Endodermal cell (in vitro differentiated cells): Measurements from ENCODE around the gene SOX5. TPM values are rescaled to one million over a fixed set of nuclear protein-coding genes. Genes with fewer than 3 reads are reported as not detected.

Experiments
- DNase-seq: peaks from one replicate; pipeline ENCODE4 v3.0.0-alpha.2; 2017
- H3K27ac ChIP-seq: 2 replicates; pipeline ENCODE4 v1.5.1; 2013; ENCODE audit warnings: mild to moderate bottlenecking, low read depth, low read length, moderate library complexity
- H3K27me3 ChIP-seq: 2 replicates; pipeline ENCODE4 v1.6.1; 2013; ENCODE audit warnings: mild to moderate bottlenecking, low read length, moderate library complexity; ENCODE audit not compliant: insufficient read depth, control insufficient read depth, poor library complexity, severe bottlenecking
- H3K36me3 ChIP-seq: 2 replicates; pipeline ENCODE4 v1.7.0; 2013; ENCODE audit warnings: mild to moderate bottlenecking, low read length, moderate library complexity; ENCODE audit not compliant: control insufficient read depth, insufficient read depth
- H3K4me1 ChIP-seq: one replicate; pipeline ENCODE4 v1.7.0; 2013; ENCODE audit warnings: low read length; ENCODE audit not compliant: control insufficient read depth, insufficient read depth
- H3K4me3 ChIP-seq: 2 replicates; pipeline ENCODE4 v1.5.1; 2013; ENCODE audit warnings: mild to moderate bottlenecking, low read length, moderate library complexity
- H3K9ac ChIP-seq: 2 replicates; pipeline ENCODE4 v1.6.1; 2013; ENCODE audit warnings: mild to moderate bottlenecking, low read length, moderate library complexity; ENCODE audit not compliant: poor library complexity, severe bottlenecking; ENCODE audit errors: extremely low read depth
- H3K9me3 ChIP-seq: 2 replicates; pipeline ENCODE4 v1.6.1; 2013; ENCODE audit warnings: mild to moderate bottlenecking, low read length, moderate library complexity; ENCODE audit not compliant: control insufficient read depth
- H3K27ac Mint-ChIP-seq: 2 replicates; pipeline ENCODE4 v1.8.0; 2020; ENCODE audit warnings: mixed read lengths
- H3K27me3 Mint-ChIP-seq: 2 replicates; pipeline ENCODE4 v1.8.0; 2021; ENCODE audit warnings: mild to moderate bottlenecking, mixed read lengths; ENCODE audit not compliant: insufficient read depth
- H3K36me3 Mint-ChIP-seq: 2 replicates; pipeline ENCODE4 v1.8.0; 2020; ENCODE audit warnings: low read depth, mixed read lengths
- H3K4me1 Mint-ChIP-seq: 2 replicates; pipeline ENCODE4 v1.8.0; 2020; ENCODE audit warnings: mixed read lengths
- H3K4me3 Mint-ChIP-seq: 2 replicates; pipeline ENCODE4 v1.8.0; 2020; ENCODE audit warnings: mild to moderate bottlenecking, moderate library complexity, mixed read lengths
- H3K9me3 Mint-ChIP-seq: 2 replicates; pipeline ENCODE4 v1.8.0; 2020; ENCODE audit warnings: mild to moderate bottlenecking, mixed read lengths
- CTCF ChIP-seq: fragments of 200-600 bp; sonication (generic); conservative IDR thresholded peaks from 2 replicates; pipeline ENCODE4 v1.5.0; 2021; ENCODE audit warnings: antibody characterized with exemption, mild to moderate bottlenecking
- WGBS, 2 experiments: methylation state at CpG; one replicate each; pipeline versions ENCODE4 v1.1.5 to v1.1.7; 2013; ENCODE audit warnings: missing lambda C conversion rate in 2 of 2, mixed read lengths in 1 of 2; ENCODE audit not compliant: insufficient coverage in 1 of 2, insufficient read length in 1 of 2; 5-methylcytosine and 5-hydroxymethylcytosine counted together
- total RNA-seq, 2 donors: library from RNA; stranded (reverse); fragmentation: NEBNext Ultra II Directional in 1 of 2; extraction: Animal tissue kit (Norgen Biotek cat#: 25700) in 1 of 2; gene quantifications; 2 replicates in 1 of 2; 3 replicates in 1 of 2; pipeline ENCODE4 v1.2.1, GENCODE V29; 2021

Gene SOX5
- total RNA-seq, 2 donors from 2014 or later = 6.8 to 30.7 TPM

DNA sequence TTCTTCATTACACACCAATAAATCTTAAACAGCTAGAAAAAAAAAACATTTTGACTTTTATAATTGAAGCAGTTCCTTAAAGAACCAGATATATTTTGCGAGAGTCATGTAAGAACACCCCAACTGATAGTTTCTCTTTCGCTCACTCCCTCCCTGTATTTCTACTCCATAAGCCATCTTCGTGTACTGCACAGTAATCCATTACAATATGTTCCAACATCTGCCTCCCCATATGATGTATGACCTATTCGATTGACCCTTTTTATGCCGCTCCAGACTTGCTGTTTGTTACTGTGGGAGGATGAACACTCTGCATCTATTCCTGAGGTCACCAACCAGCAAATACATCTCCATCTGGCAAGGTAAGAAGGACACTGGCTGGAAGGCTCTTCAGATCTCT lies 331.7 kb downstream of the SOX5 start:
- Histone ChIP-seq H3K27me3 (no peaks in the 10 kb centered on the region), H3K4me1 (no peaks in the 10 kb centered on the region), H3K9me3 (peaks cover 5% of the 10 kb centered on the region), H3K27ac (no peak overlapping the region), H3K9ac (no peak overlapping the region), H3K36me3 (no peaks in the 10 kb centered on the region), H3K4me3 (no peak overlapping the region)
- H3K9me3 Mint-ChIP-seq = peaks cover 1% of the 10 kb centered on the region
- H3K27me3 Mint-ChIP-seq = no peaks in the 10 kb centered on the region
- no peaks in the 10 kb centered on the region for H3K4me1 Mint-ChIP-seq
- peaks cover 3% of the 10 kb centered on the region for H3K36me3 Mint-ChIP-seq
- no peak overlapping the region for H3K4me3 Mint-ChIP-seq
- TF ChIP-seq CTCF = no peak
- no peak overlapping the region for H3K27ac Mint-ChIP-seq
- DNase-seq = no peak
- WGBS, 2 experiments = 92 to 94% methylated on average over 4 to 5 of the region's 5 CpGs

GRCh38 chr12:23614280-23614679 lies 335.2 kb downstream of the SOX5 start:
- Histone ChIP-seq H3K4me3 (no peak overlapping the region), H3K9ac (no peak overlapping the region), H3K36me3 (no peaks in the 10 kb centered on the region), H3K27ac (no peak overlapping the region), H3K9me3 (peaks cover 5% of the 10 kb centered on the region), H3K27me3 (no peaks in the 10 kb centered on the region), H3K4me1 (no peaks in the 10 kb centered on the region)
- Mint-ChIP-seq H3K27me3 (no peaks in the 10 kb centered on the region), H3K4me1 (no peaks in the 10 kb centered on the region), H3K9me3 (peaks cover 1% of the 10 kb centered on the region), H3K27ac (no peak overlapping the region), H3K36me3 (peaks cover 3% of the 10 kb centered on the region), H3K4me3 (no peak overlapping the region)
- 98 to 100% methylated on average over 2 of the region's 2 CpGs for WGBS, 2 experiments
- DNase-seq = no peak
- TF ChIP-seq CTCF = no peak

GRCh38 chr12:23611320-23611719 lies 338.1 kb downstream of the SOX5 start:
- Mint-ChIP-seq H3K4me1 (no peaks in the 10 kb centered on the region), H3K4me3 (no peak overlapping the region), H3K27me3 (no peaks in the 10 kb centered on the region), H3K36me3 (peaks cover 5% of the 10 kb centered on the region), H3K9me3 (peaks cover 1% of the 10 kb centered on the region), H3K27ac (no peak overlapping the region)
- no peak for DNase-seq
- WGBS, 2 experiments = 95% methylated on average over 2 of the region's 4 CpGs
- no peaks in the 10 kb centered on the region for H3K27me3 ChIP-seq
- H3K36me3 ChIP-seq = no peaks in the 10 kb centered on the region
- H3K4me1 ChIP-seq = no peaks in the 10 kb centered on the region
- TF ChIP-seq CTCF = no peak
- H3K4me3 ChIP-seq = no peak overlapping the region
- H3K27ac ChIP-seq = no peak overlapping the region
- H3K9me3 ChIP-seq = peaks cover 5% of the 10 kb centered on the region
- no peak overlapping the region for H3K9ac ChIP-seq
